Measurements from ENCODE around the gene NPAS2. TPM values are rescaled to one million over a fixed set of nuclear protein-coding genes. Genes with fewer than 3 reads are reported as not detected.
A peak's percentile ranks its signal among the peaks of the same experiment; 100 is the strongest.

Gene NPAS2
- total RNA-seq, 2 donors from 2014 or later: 1.1 to 1.6 TPM

- Histone ChIP-seq H3K27ac (ENCODE audit: low read depth, low read length) (no peak overlapping the region), H3K36me3 (ENCODE audit: control insufficient read depth, insufficient read depth, low read length) (no peaks in the 10 kb centered on the region), H3K9me3 (ENCODE audit: control insufficient read depth, low read length) (no peaks in the 10 kb centered on the region), H3K9ac (ENCODE audit: extremely low read depth, low read length, poor library complexity, severe bottlenecking) (no peak overlapping the region), H3K4me3 (ENCODE audit: low read length) (no peak overlapping the region), H3K27me3 (ENCODE audit: control insufficient read depth, insufficient read depth, low read length, poor library complexity, severe bottlenecking) (no peaks in the 10 kb centered on the region), H3K4me1 (ENCODE audit: control insufficient read depth, insufficient read depth, low read length) (no peaks in the 10 kb centered on the region)
- TF ChIP-seq, protein P1, sequence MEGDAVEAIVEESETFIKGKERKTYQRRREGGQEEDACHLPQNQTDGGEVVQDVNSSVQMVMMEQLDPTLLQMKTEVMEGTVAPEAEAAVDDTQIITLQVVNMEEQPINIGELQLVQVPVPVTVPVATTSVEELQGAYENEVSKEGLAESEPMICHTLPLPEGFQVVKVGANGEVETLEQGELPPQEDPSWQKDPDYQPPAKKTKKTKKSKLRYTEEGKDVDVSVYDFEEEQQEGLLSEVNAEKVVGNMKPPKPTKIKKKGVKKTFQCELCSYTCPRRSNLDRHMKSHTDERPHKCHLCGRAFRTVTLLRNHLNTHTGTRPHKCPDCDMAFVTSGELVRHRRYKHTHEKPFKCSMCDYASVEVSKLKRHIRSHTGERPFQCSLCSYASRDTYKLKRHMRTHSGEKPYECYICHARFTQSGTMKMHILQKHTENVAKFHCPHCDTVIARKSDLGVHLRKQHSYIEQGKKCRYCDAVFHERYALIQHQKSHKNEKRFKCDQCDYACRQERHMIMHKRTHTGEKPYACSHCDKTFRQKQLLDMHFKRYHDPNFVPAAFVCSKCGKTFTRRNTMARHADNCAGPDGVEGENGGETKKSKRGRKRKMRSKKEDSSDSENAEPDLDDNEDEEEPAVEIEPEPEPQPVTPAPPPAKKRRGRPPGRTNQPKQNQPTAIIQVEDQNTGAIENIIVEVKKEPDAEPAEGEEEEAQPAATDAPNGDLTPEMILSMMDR (conservative IDR thresholded peaks at IDR 0.05): no peak
- Mint-ChIP-seq H3K4me1 (peaks cover 10% of the 10 kb centered on the region), H3K27ac (no peak overlapping the region), H3K4me3 (no peak overlapping the region), H3K27me3 (ENCODE audit: insufficient read depth) (no peaks in the 10 kb centered on the region), H3K36me3 (ENCODE audit: low read depth) (no peaks in the 10 kb centered on the region), H3K9me3 (no peaks in the 10 kb centered on the region)
- DNase-seq: no peak
- WGBS, 2 experiments (ENCODE audit: insufficient coverage in 1 of 2, insufficient read length in 1 of 2): 83 to 89% methylated on average over 9 to 16 of the region's 16 CpGs
Measured at GRCh38 chr2:100891906-100892642, 72.1 kb downstream of the NPAS2 start.

DNA sequence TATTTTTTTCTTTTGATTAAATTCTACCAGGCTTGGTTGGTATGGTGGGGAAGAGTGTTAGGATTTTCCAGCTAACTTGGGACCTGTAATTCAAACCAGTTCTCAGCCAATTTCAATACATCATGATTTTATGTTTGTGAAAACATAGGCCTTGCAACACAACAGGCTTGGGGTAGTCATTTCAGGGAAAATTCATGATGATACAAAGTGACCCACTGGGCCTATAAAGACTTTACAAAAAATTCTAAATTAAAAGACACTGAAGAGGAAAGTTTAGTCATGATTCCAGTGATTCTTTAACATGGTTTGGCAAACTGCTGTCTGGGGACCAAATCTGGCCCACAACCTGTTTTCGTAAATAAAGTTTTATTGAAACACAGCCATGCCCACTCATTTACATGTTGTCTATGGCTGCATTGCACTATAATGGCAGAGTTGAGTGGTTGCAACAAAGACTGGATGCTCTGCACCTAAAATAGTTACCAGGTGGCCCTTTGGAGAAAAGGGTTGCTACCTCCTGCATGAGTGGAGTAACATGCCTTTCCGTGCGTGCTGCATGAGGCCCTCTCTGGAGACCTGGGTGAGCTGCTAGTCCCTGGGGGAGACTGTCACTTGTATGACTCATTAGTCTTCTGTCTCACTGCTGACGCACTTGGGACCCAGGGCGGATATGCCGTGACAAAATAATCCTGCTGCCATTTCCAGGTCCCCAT lies 73.6 kb downstream of the NPAS2 start:
- Mint-ChIP-seq H3K4me1 (peaks cover 12% of the 10 kb centered on the region), H3K9me3 (no peaks in the 10 kb centered on the region), H3K27ac (no peak overlapping the region), H3K27me3 (ENCODE audit: insufficient read depth) (no peaks in the 10 kb centered on the region), H3K4me3 (no peak overlapping the region), H3K36me3 (ENCODE audit: low read depth) (no peaks in the 10 kb centered on the region)
- H3K36me3 ChIP-seq (ENCODE audit: control insufficient read depth, insufficient read depth, low read length): no peaks in the 10 kb centered on the region
- H3K27ac ChIP-seq (ENCODE audit: low read depth, low read length): no peak overlapping the region
- no peaks in the 10 kb centered on the region for H3K9me3 ChIP-seq (ENCODE audit: control insufficient read depth, low read length)
- H3K4me3 ChIP-seq (ENCODE audit: low read length): no peak overlapping the region
- TF ChIP-seq, protein P1 (conservative IDR thresholded peaks at IDR 0.05): no peak
- no peak overlapping the region for H3K9ac ChIP-seq (ENCODE audit: extremely low read depth, low read length, poor library complexity, severe bottlenecking)
- H3K27me3 ChIP-seq (ENCODE audit: control insufficient read depth, insufficient read depth, low read length, poor library complexity, severe bottlenecking): no peaks in the 10 kb centered on the region
- WGBS, 2 experiments (ENCODE audit: insufficient coverage in 1 of 2, insufficient read length in 1 of 2): 93% methylated on average over 4 to 6 of the region's 6 CpGs
- no peaks in the 10 kb centered on the region for H3K4me1 ChIP-seq (ENCODE audit: control insufficient read depth, insufficient read depth, low read length)
- DNase-seq: peak; percentile 44

DNA sequence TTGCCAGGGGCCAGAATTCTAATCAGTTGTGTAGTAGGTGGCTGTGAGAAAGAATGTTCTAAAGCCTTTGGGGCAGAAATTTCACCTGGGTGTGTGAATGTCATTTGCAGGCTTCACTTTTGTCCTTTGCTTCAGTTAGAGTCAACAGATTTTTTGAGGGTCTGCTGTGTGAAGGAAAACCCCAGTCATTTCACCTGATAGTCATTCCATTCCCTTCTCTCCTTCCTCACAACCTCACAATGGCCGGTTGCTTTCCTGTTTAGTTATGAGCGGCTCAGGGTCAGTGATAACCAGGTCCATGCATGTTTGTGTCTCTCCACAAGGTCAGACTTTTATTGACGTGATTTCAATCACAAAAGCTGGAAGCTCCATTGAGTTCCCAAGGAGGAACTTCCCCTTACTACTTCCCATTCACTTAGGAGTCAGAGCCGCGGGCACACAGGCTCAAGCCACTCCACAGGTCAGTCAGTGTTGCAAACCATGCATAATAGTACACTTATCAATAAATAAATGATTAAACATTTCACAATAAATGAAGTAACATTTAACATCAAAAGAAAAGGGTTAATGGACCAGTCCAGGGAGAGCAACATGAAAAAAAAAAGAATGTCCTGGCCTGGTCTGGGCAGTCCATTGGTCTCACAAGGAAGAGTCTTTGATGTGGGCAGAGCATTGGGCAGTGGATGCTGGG lies 74.3 kb downstream of the NPAS2 start:
- Histone ChIP-seq H3K27ac (ENCODE audit: low read depth, low read length) (no peak overlapping the region), H3K36me3 (ENCODE audit: control insufficient read depth, insufficient read depth, low read length) (no peaks in the 10 kb centered on the region), H3K4me1 (ENCODE audit: control insufficient read depth, insufficient read depth, low read length) (no peaks in the 10 kb centered on the region), H3K27me3 (ENCODE audit: control insufficient read depth, insufficient read depth, low read length, poor library complexity, severe bottlenecking) (no peaks in the 10 kb centered on the region), H3K9me3 (ENCODE audit: control insufficient read depth, low read length) (no peaks in the 10 kb centered on the region), H3K4me3 (ENCODE audit: low read length) (no peak overlapping the region), H3K9ac (ENCODE audit: extremely low read depth, low read length, poor library complexity, severe bottlenecking) (no peak overlapping the region)
- peak; percentile 12 for DNase-seq
- Mint-ChIP-seq H3K27ac (no peak overlapping the region), H3K9me3 (no peaks in the 10 kb centered on the region), H3K27me3 (ENCODE audit: insufficient read depth) (no peaks in the 10 kb centered on the region), H3K4me3 (no peak overlapping the region), H3K4me1 (peaks cover 12% of the 10 kb centered on the region), H3K36me3 (ENCODE audit: low read depth) (no peaks in the 10 kb centered on the region)
- 86 to 90% methylated on average over 3 to 5 of the region's 5 CpGs for WGBS, 2 experiments (ENCODE audit: insufficient coverage in 1 of 2, insufficient read length in 1 of 2)
- TF ChIP-seq, protein P1 (conservative IDR thresholded peaks at IDR 0.05): no peak
